NCI-H1092 (cell line): Measurements from ENCODE around the gene RAPGEF4.

Experiments
- DNase-seq: peaks from one replicate; lab custom pipeline; 2025; lab: John Stamatoyannopoulos, UW

RAPGEF4 gene

GRCh38 chr2:172970660-172971059, 235.0 kb downstream of the RAPGEF4 start:
- no peak for DNase-seq

- DNase-seq: no peak
These were observed 236.5 kb downstream of the RAPGEF4 start for GRCh38 chr2:172972005-172972619.

GRCh38 chr2:172974762-172975161, 239.1 kb downstream of the RAPGEF4 start:
- DNase-seq: no peak

GRCh38 chr2:172976116-172976515, 240.5 kb downstream of the RAPGEF4 start:
- DNase-seq: no peak

GRCh38 chr2:172976816-172977215, 241.2 kb downstream of the RAPGEF4 start:
- no peak for DNase-seq

- no peak for DNase-seq
These were observed 241.8 kb downstream of the RAPGEF4 start for GRCh38 chr2:172977270-172978062.

- no peak for DNase-seq
These were observed 242.4 kb downstream of the RAPGEF4 start for GRCh38 chr2:172978063-172978383.

GRCh38 chr2:172985139-172985892, 249.7 kb downstream of the RAPGEF4 start:
- no peak for DNase-seq

- no peak for DNase-seq
These were observed 250.4 kb downstream of the RAPGEF4 start for GRCh38 chr2:172986040-172986439.

GRCh38 chr2:172988728-172989127, 253.1 kb downstream of the RAPGEF4 start:
- no peak for DNase-seq

GRCh38 chr2:172991031-172991430, 255.4 kb downstream of the RAPGEF4 start:
- no peak for DNase-seq

- no peak for DNase-seq
These were observed 257.5 kb downstream of the RAPGEF4 start for GRCh38 chr2:172993139-172993538.

- DNase-seq: no peak
These were observed 258.5 kb downstream of the RAPGEF4 start for GRCh38 chr2:172993931-172994717.

GRCh38 chr2:172994864-172995263, 259.2 kb downstream of the RAPGEF4 start:
- DNase-seq: no peak

GRCh38 chr2:172995323-172996244, 259.9 kb downstream of the RAPGEF4 start:
- no peak for DNase-seq

GRCh38 chr2:172996387-172996961, 260.8 kb downstream of the RAPGEF4 start:
- no peak for DNase-seq

GRCh38 chr2:172997031-172997430, 261.4 kb downstream of the RAPGEF4 start:
- DNase-seq: no peak

GRCh38 chr2:172998547-172999272, 263.1 kb downstream of the RAPGEF4 start:
- no peak for DNase-seq

GRCh38 chr2:172999641-173000386, 264.2 kb downstream of the RAPGEF4 start:
- no peak for DNase-seq
